ENCODE measurements around the gene DOCK11. TPM values are rescaled to one million over a fixed set of nuclear protein-coding genes. Genes with fewer than 3 reads are reported as not detected.
A peak's percentile ranks its signal among the peaks of the same experiment; 100 is the strongest.

The DOCK11 gene
- polyA plus RNA-seq, 1 donor from 2014 or later: 37.2 TPM

- H2AFZ ChIP-seq (ENCODE audit: low read depth, low read length): no peak overlapping the region
- H3K4me3 ChIP-seq (ENCODE audit: low read length): no peak overlapping the region
- no peak overlapping the region for H3K4me2 ChIP-seq (ENCODE audit: low read length)
- H3K79me2 ChIP-seq (replicated peaks; ENCODE audit: insufficient read depth, low read length): no peaks in the 10 kb centered on the region
- no peaks in the 10 kb centered on the region for H3K36me3 ChIP-seq (ENCODE audit: insufficient read depth, low read length)
- TF ChIP-seq SMC3 (conservative IDR thresholded peaks at IDR 0.05; ENCODE audit: poor library complexity) (no peak), EZH2 (IDR thresholded peaks at IDR 0.05; ENCODE audit: borderline replicate concordance, insufficient read depth, low read length, poor library complexity, severe bottlenecking) (no peak), MXI1 (conservative IDR thresholded peaks at IDR 0.05; ENCODE audit: poor library complexity, severe bottlenecking) (no peak)
- TF ChIP-seq, protein P1, sequence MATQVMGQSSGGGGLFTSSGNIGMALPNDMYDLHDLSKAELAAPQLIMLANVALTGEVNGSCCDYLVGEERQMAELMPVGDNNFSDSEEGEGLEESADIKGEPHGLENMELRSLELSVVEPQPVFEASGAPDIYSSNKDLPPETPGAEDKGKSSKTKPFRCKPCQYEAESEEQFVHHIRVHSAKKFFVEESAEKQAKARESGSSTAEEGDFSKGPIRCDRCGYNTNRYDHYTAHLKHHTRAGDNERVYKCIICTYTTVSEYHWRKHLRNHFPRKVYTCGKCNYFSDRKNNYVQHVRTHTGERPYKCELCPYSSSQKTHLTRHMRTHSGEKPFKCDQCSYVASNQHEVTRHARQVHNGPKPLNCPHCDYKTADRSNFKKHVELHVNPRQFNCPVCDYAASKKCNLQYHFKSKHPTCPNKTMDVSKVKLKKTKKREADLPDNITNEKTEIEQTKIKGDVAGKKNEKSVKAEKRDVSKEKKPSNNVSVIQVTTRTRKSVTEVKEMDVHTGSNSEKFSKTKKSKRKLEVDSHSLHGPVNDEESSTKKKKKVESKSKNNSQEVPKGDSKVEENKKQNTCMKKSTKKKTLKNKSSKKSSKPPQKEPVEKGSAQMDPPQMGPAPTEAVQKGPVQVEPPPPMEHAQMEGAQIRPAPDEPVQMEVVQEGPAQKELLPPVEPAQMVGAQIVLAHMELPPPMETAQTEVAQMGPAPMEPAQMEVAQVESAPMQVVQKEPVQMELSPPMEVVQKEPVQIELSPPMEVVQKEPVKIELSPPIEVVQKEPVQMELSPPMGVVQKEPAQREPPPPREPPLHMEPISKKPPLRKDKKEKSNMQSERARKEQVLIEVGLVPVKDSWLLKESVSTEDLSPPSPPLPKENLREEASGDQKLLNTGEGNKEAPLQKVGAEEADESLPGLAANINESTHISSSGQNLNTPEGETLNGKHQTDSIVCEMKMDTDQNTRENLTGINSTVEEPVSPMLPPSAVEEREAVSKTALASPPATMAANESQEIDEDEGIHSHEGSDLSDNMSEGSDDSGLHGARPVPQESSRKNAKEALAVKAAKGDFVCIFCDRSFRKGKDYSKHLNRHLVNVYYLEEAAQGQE (IDR thresholded peaks at IDR 0.05; ENCODE audit: borderline replicate concordance): no peak
- no peaks in the 10 kb centered on the region for H3F3A ChIP-seq (ENCODE audit: insufficient read depth, low read length, poor library complexity, severe bottlenecking)
- no peaks in the 10 kb centered on the region for H3K9me3 ChIP-seq (ENCODE audit: low read length)
- no peaks in the 10 kb centered on the region for H3K27me3 ChIP-seq (ENCODE audit: insufficient read depth, low read depth, low read length)
- H4K20me1 ChIP-seq (ENCODE audit: insufficient read depth): no peaks in the 10 kb centered on the region
- H3K9ac ChIP-seq (ENCODE audit: low read length): no peak overlapping the region
- no peaks in the 10 kb centered on the region for H3K9me2 ChIP-seq (ENCODE audit: insufficient read depth, low read length)
- H3K27ac ChIP-seq (ENCODE audit: low read length): no peak overlapping the region
Observed at GRCh38 chrX:118455013-118455412, 40.6 kb upstream of the DOCK11 start.

- Histone ChIP-seq H3K27me3 (ENCODE audit: insufficient read depth, low read depth, low read length) (no peaks in the 10 kb centered on the region), H3K9ac (ENCODE audit: low read length) (no peak overlapping the region), H3K4me3 (ENCODE audit: low read length) (no peak overlapping the region), H3K79me2 (replicated peaks; ENCODE audit: insufficient read depth, low read length) (no peaks in the 10 kb centered on the region), H3K36me3 (ENCODE audit: insufficient read depth, low read length) (no peaks in the 10 kb centered on the region), H3K9me3 (ENCODE audit: low read length) (no peaks in the 10 kb centered on the region), H3K4me2 (ENCODE audit: low read length) (no peak overlapping the region), H4K20me1 (ENCODE audit: insufficient read depth) (no peaks in the 10 kb centered on the region), H3K27ac (ENCODE audit: low read length) (no peak overlapping the region), H3F3A (ENCODE audit: insufficient read depth, low read length, poor library complexity, severe bottlenecking) (no peaks in the 10 kb centered on the region), H3K9me2 (ENCODE audit: insufficient read depth, low read length) (no peaks in the 10 kb centered on the region), H2AFZ (ENCODE audit: low read depth, low read length) (no peak overlapping the region)
- TF ChIP-seq, protein P1 (IDR thresholded peaks at IDR 0.05; ENCODE audit: borderline replicate concordance): no peak
- peak; percentile 53 for TF ChIP-seq SMC3 (conservative IDR thresholded peaks at IDR 0.05; ENCODE audit: poor library complexity)
- TF ChIP-seq, protein P2, sequence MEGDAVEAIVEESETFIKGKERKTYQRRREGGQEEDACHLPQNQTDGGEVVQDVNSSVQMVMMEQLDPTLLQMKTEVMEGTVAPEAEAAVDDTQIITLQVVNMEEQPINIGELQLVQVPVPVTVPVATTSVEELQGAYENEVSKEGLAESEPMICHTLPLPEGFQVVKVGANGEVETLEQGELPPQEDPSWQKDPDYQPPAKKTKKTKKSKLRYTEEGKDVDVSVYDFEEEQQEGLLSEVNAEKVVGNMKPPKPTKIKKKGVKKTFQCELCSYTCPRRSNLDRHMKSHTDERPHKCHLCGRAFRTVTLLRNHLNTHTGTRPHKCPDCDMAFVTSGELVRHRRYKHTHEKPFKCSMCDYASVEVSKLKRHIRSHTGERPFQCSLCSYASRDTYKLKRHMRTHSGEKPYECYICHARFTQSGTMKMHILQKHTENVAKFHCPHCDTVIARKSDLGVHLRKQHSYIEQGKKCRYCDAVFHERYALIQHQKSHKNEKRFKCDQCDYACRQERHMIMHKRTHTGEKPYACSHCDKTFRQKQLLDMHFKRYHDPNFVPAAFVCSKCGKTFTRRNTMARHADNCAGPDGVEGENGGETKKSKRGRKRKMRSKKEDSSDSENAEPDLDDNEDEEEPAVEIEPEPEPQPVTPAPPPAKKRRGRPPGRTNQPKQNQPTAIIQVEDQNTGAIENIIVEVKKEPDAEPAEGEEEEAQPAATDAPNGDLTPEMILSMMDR (IDR thresholded peaks at IDR 0.05; ENCODE audit: poor library complexity, severe bottlenecking): peak; percentile 57
- peak; percentile 58 for TF ChIP-seq RAD21 (conservative IDR thresholded peaks at IDR 0.05)
Observed at GRCh38 chrX:118459494-118459893, 36.1 kb upstream of the DOCK11 start.

Measured in neural cell (in vitro differentiated cells).